GM20000 (cell line): ENCODE measurements around the gene DENND2D.

Experiments
- DNase-seq: peaks from one replicate; pipeline ENCODE4 v3.0.0; 2012; ENCODE audit warnings: low spot score
- CTCF ChIP-seq: IDR thresholded peaks from 2 replicates; pipeline ENCODE4 v1.5.1; 2012; ENCODE audit warnings: mild to moderate bottlenecking, control low read depth; ENCODE audit errors: extremely low read depth, missing control alignments

Gene DENND2D

DNA sequence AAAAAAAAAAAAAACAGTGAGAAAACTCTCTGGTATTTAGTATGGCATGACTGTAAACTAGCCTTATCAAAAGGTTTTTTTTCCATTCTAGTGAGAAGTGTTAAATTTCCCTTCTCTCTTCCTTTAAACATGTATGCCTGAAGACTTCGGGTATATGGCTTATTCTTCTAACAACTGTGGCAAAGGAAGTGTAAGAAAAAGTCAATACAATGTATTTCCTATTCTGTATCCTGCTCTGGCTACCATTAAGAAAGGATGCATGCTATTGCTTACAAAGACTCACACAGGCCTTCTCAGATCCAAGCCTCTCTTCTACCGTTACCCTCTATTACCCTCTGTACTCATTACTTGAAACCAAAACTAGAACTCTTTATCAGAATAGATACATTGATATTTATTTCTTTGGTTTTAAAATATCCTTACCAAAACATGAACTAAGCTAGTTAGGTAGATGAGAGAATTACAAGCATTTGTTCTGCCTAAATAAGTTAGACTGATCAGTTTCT is 52.0 kb downstream of the DENND2D start:
- no peak for DNase-seq
- no peak for TF ChIP-seq CTCF

- no peak for DNase-seq
- no peak for TF ChIP-seq CTCF
These were observed 52.5 kb downstream of the DENND2D start for GRCh38 chr1:111147948-111148347.

- TF ChIP-seq CTCF, result no peak
- DNase-seq, result no peak
These were observed 54.3 kb downstream of the DENND2D start for GRCh38 chr1:111145963-111146768.

- no peak for TF ChIP-seq CTCF
These were observed 54.9 kb downstream of the DENND2D start for GRCh38 chr1:111145542-111145941.

DNA sequence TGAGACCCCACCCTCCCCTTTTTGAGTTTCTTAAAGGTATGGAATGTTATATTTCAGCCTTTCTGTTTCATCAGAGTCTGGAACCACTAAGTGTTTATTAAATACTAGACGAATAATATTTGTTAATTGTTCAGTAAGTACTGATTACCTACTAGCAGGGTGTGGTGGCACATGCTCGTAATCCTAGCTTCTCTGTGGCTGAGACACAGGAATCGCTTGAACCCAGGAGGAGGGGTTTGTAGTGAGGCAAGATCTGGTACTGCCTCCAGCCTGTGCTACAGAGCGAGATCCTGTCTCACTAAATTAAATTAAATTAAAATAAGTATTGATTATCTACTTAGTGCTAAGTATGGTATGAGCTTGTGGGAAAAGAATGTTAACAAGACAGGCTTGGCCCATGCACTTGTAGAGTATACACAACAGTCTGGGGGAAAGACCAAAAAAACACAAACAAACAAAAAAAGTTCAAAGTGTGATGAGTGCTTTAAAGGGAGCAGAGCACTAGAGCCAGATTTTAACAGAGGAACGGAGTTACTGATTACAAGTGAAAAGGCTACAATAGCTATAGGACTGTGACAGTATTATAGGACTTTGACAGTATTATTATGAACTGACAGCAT is 58.0 kb downstream of the DENND2D start:
- DNase-seq, result no peak
- TF ChIP-seq CTCF, result no peak

More at GRCh38 chr1:111145542-111145941, 54.9 kb downstream of the DENND2D start:
- no peak for DNase-seq

GRCh38 chr1:111141245-111142220 is 58.9 kb downstream of the DENND2D start:
- no peak for DNase-seq
- TF ChIP-seq CTCF, result no peak
